GM21529 (cell line): ENCODE data around the gene GDF3.
"Not testable (repeated sequence)": the region's sequence is repeated elsewhere in the genome, so short reads cannot be mapped to it uniquely, and the experiment has no call there.

ENCODE experiments used
- ATAC-seq: cut with Tn5 transposase; IDR thresholded peaks from one replicate; pipeline ENCODE4 v1.9.1; 2021; ENCODE audit not compliant: unreplicated experiment

GDF3 gene

GRCh38 chr12:7668171-7668570, 27.4 kb downstream of the GDF3 start:
- no peak for ATAC-seq

- ATAC-seq = no peak
Observed at GRCh38 chr12:7667125-7667524, 28.4 kb downstream of the GDF3 start.

GRCh38 chr12:7666595-7666994, 29.0 kb downstream of the GDF3 start:
- ATAC-seq = no peak

- ATAC-seq = no peak
Observed at GRCh38 chr12:7661741-7662140, 33.8 kb downstream of the GDF3 start.

- ATAC-seq = no peak
Observed at GRCh38 chr12:7656121-7656520, 39.5 kb downstream of the GDF3 start.

- ATAC-seq = no peak
Observed at GRCh38 chr12:7650091-7650490, 45.5 kb downstream of the GDF3 start.

- no peak for ATAC-seq
Observed at GRCh38 chr12:7647071-7647470, 48.5 kb downstream of the GDF3 start.

- no peak for ATAC-seq
Observed at GRCh38 chr12:7646178-7646475, 49.4 kb downstream of the GDF3 start.

GRCh38 chr12:7645395-7646177, 50.0 kb downstream of the GDF3 start:
- no peak for ATAC-seq

GRCh38 chr12:7642876-7643309, 52.7 kb downstream of the GDF3 start:
- ATAC-seq = no peak

- no peak for ATAC-seq
Observed at GRCh38 chr12:7642287-7642686, 53.3 kb downstream of the GDF3 start.

GRCh38 chr12:7640123-7640995, 55.2 kb downstream of the GDF3 start:
- not testable (repeated sequence) for ATAC-seq
